H1 (cell line): ENCODE results near the gene CACNA1C. TPM values are rescaled to one million over a fixed set of nuclear protein-coding genes. Genes with fewer than 3 reads are reported as not detected.

ENCODE experiments used
- CHD7 ChIP-seq: fragments of 300-600 bp; sonication (generic); IDR thresholded peaks from 2 replicates; pipeline ENCODE4 v1.7.1; 2012; ENCODE audit warnings: low read length, moderate library complexity, mild to moderate bottlenecking, inconsistent platforms; ENCODE audit not compliant: insufficient replicate concordance
- polyA plus RNA-seq, 7 experiments: library from polyadenylated mRNA; depleted of rRNA in 3 of 7; stranded (reverse) in 5 of 7; unstranded in 2 of 7; fragments of >200 nt in 5 of 7; fragments of 200-250 nt in 2 of 7; gene quantifications; 1 replicate in 5 of 7; 2 replicates in 1 of 7; 4 replicates in 1 of 7; pipeline versions ENCODE4 v1.2.1 to v1.2.3, GENCODE V29; 2011 to 2013; ENCODE audit warnings: missing spikeins in 2 of 7, mixed read lengths in 2 of 7
- total RNA-seq: library from RNA; stranded (reverse); fragmentation: NEBNext Ultra II Directional; extraction: Animal tissue kit (Norgen Biotek cat#: 25700); gene quantifications from 2 replicates; pipeline ENCODE4 v1.2.1, GENCODE V29; 2021

CACNA1C gene
- total and polyA plus RNA-seq, 2 of the 8 experiments (the other 6 are each of a cell fraction or from before 2014, with no cell fraction given) = 1.3 TPM

GRCh38 chr12:2567711-2568110 lies 514.9 kb downstream of the CACNA1C start (continued):
- no peak for TF ChIP-seq CHD7
